Measurements from ENCODE around the gene TRNAU1AP. TPM values are rescaled to one million over a fixed set of nuclear protein-coding genes. Genes with fewer than 3 reads are reported as not detected.

The TRNAU1AP gene
- total and polyA plus RNA-seq, 2 of the 13 experiments (the other 11 are each of a cell fraction or from before 2014, with no cell fraction given) = 29.0 to 42.9 TPM

DNA sequence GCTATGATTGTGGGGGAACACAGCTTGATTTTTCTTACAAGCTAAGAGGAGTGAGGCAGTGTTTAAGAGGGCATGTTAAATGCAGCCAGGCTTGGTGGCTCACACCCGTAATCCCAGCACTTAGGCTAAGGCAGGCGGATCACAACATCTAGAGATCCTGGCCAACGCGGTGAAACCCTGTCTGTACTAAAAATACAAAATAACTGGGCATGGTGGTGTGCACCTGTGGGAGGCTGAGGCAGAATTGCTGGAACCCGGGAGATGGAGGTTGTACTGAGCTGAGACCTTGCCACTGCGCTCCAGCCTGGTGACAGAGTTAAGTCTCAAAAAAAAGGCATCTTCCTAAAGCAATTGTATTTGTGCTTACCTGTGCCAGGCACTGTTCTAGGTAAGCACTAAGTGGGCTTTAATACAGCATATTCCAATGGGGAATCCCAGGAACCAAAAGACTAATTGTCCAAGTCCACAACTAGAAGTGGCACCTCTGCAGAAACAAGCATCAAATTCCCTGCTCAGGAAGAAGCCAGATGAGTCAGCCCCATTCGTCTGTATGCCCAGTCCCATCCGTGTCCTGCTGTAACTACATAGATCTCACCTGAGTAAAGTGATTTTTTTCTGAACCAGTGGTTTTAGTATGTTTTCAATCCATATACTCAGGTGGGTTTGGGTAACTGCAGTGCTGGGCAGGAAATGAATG, 42.5 kb upstream of the TRNAU1AP start (continued):
- TF ChIP-seq HOXA5 (CRISPR knock-in tag; IDR thresholded peaks at IDR 0.05) = 0 out of 2 replicates have a peak, but pooled peaks have one; percentile 6
- TF ChIP-seq, protein P1, sequence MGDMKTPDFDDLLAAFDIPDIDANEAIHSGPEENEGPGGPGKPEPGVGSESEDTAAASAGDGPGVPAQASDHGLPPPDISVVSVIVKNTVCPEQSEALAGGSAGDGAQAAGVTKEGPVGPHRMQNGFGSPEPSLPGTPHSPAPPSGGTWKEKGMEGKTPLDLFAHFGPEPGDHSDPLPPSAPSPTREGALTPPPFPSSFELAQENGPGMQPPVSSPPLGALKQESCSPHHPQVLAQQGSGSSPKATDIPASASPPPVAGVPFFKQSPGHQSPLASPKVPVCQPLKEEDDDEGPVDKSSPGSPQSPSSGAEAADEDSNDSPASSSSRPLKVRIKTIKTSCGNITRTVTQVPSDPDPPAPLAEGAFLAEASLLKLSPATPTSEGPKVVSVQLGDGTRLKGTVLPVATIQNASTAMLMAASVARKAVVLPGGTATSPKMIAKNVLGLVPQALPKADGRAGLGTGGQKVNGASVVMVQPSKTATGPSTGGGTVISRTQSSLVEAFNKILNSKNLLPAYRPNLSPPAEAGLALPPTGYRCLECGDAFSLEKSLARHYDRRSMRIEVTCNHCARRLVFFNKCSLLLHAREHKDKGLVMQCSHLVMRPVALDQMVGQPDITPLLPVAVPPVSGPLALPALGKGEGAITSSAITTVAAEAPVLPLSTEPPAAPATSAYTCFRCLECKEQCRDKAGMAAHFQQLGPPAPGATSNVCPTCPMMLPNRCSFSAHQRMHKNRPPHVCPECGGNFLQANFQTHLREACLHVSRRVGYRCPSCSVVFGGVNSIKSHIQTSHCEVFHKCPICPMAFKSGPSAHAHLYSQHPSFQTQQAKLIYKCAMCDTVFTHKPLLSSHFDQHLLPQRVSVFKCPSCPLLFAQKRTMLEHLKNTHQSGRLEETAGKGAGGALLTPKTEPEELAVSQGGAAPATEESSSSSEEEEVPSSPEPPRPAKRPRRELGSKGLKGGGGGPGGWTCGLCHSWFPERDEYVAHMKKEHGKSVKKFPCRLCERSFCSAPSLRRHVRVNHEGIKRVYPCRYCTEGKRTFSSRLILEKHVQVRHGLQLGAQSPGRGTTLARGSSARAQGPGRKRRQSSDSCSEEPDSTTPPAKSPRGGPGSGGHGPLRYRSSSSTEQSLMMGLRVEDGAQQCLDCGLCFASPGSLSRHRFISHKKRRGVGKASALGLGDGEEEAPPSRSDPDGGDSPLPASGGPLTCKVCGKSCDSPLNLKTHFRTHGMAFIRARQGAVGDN (CRISPR knock-in tag; IDR thresholded peaks at IDR 0.05) = peak; percentile 41; the same call in 1 of the 2 replicates
- no peak for TF ChIP-seq ATF7-NPFF (CRISPR knock-in tag; IDR thresholded peaks at IDR 0.05; ENCODE audit: low read depth)
- 0 out of 2 replicates have a peak, but pooled peaks have one; percentile 57 for TF ChIP-seq ZNF598 (CRISPR knock-in tag; IDR thresholded peaks at IDR 0.05; ENCODE audit: borderline replicate concordance)
- no peak for TF ChIP-seq ATRX (CRISPR knock-in tag; IDR thresholded peaks at IDR 0.05; ENCODE audit: borderline replicate concordance)
- TF ChIP-seq YEATS2 (CRISPR knock-in tag; IDR thresholded peaks at IDR 0.05; ENCODE audit: borderline replicate concordance) = peak; percentile 33
- TF ChIP-seq, protein P2, sequence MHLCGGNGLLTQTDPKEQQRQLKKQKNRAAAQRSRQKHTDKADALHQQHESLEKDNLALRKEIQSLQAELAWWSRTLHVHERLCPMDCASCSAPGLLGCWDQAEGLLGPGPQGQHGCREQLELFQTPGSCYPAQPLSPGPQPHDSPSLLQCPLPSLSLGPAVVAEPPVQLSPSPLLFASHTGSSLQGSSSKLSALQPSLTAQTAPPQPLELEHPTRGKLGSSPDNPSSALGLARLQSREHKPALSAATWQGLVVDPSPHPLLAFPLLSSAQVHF (CRISPR knock-in tag; IDR thresholded peaks at IDR 0.05) = no peak
- TF ChIP-seq, protein P3, sequence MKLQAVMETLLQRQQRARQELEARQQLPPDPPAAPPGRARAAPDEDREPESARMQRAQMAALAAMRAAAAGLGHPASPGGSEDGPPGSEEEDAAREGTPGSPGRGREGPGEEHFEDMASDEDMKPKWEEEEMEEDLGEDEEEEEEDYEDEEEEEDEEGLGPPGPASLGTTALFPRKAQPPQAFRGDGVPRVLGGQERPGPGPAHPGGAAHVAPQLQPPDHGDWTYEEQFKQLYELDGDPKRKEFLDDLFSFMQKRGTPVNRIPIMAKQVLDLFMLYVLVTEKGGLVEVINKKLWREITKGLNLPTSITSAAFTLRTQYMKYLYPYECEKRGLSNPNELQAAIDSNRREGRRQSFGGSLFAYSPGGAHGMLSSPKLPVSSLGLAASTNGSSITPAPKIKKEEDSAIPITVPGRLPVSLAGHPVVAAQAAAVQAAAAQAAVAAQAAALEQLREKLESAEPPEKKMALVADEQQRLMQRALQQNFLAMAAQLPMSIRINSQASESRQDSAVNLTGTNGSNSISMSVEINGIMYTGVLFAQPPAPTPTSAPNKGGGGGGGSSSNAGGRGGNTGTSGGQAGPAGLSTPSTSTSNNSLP (IDR thresholded peaks at IDR 0.05; ENCODE audit: low read depth, low read length) = no peak
- TF ChIP-seq SALL2 (CRISPR knock-in tag; IDR thresholded peaks at IDR 0.05) = peak; percentile 13; the same call in 1 of the 2 replicates
- peak; percentile 41; the same call in 1 of the 2 replicates for TF ChIP-seq DMAP1 (CRISPR knock-in tag; IDR thresholded peaks at IDR 0.05)
- TF ChIP-seq, protein P4, sequence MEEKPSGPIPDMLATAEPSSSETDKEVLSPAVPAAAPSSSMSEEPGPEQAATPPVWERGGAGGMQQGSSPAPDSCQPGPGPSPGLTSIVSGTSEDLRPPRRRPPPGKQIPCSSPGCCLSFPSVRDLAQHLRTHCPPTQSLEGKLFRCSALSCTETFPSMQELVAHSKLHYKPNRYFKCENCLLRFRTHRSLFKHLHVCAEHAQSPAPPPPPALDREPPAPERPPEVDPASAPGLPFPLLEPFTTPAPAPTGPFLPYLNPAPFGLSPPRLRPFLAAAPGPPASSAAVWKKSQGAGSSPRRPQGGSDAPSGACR (CRISPR knock-in tag; IDR thresholded peaks at IDR 0.05) = no peak
- no peak for TF ChIP-seq HES4 (CRISPR knock-in tag; IDR thresholded peaks at IDR 0.05; ENCODE audit: borderline replicate concordance)
- peak in 1 of 2 experiments; percentile 47 for TF ChIP-seq POLR2A (IDR thresholded peaks at IDR 0.05; ENCODE audit: insufficient read depth in 1 of 2, low read depth in 2 of 2, low read length in 2 of 2)
- no peak for TF ChIP-seq ZNF776 (CRISPR knock-in tag; IDR thresholded peaks at IDR 0.05)
- TF ChIP-seq FOXA1 (IDR thresholded peaks at IDR 0.05) = no peak
- peak; percentile 2; the same call in 1 of the 2 replicates for TF ChIP-seq FOXA1 (CRISPR knock-in tag; IDR thresholded peaks at IDR 0.05)
- no peak for TF ChIP-seq ZNF549 (CRISPR knock-in tag; IDR thresholded peaks at IDR 0.05)
- peak; percentile 6; the same call in 1 of the 2 replicates for TF ChIP-seq MED1 (CRISPR knock-in tag; IDR thresholded peaks at IDR 0.05)
- TF ChIP-seq MYNN (CRISPR knock-in tag; IDR thresholded peaks at IDR 0.05; ENCODE audit: low read depth) = peak; percentile 32; the same call in 1 of the 2 replicates
- no peak for TF ChIP-seq NFE2L2 (IDR thresholded peaks at IDR 0.05; ENCODE audit: low read length)
- TF ChIP-seq ZNF788 (CRISPR knock-in tag; IDR thresholded peaks at IDR 0.05; ENCODE audit: borderline replicate concordance) = no peak
- TF ChIP-seq ZC3H13 (CRISPR knock-in tag; IDR thresholded peaks at IDR 0.05) = peak; percentile 7
- peak; percentile 5 for TF ChIP-seq TEAD3 (CRISPR knock-in tag; optimal IDR thresholded peaks at IDR 0.05; ENCODE audit: borderline replicate concordance)
- no peak for TF ChIP-seq ZNF446 (CRISPR knock-in tag; IDR thresholded peaks at IDR 0.05)
- TF ChIP-seq ZNF792 (CRISPR knock-in tag; IDR thresholded peaks at IDR 0.05) = no peak
- TF ChIP-seq RBFOX2 (IDR thresholded peaks at IDR 0.05; ENCODE audit: low read depth, low read length) = peak; percentile 96
